ENCODE results near the gene FLNB. TPM values are rescaled to one million over a fixed set of nuclear protein-coding genes. Genes with fewer than 3 reads are reported as not detected.
A peak's percentile ranks its signal among the peaks of the same experiment; 100 is the strongest.

Gene FLNB
- polyA plus RNA-seq, 1 of the 3 experiments (the other 2 are of a cell fraction): 127 TPM

DNA sequence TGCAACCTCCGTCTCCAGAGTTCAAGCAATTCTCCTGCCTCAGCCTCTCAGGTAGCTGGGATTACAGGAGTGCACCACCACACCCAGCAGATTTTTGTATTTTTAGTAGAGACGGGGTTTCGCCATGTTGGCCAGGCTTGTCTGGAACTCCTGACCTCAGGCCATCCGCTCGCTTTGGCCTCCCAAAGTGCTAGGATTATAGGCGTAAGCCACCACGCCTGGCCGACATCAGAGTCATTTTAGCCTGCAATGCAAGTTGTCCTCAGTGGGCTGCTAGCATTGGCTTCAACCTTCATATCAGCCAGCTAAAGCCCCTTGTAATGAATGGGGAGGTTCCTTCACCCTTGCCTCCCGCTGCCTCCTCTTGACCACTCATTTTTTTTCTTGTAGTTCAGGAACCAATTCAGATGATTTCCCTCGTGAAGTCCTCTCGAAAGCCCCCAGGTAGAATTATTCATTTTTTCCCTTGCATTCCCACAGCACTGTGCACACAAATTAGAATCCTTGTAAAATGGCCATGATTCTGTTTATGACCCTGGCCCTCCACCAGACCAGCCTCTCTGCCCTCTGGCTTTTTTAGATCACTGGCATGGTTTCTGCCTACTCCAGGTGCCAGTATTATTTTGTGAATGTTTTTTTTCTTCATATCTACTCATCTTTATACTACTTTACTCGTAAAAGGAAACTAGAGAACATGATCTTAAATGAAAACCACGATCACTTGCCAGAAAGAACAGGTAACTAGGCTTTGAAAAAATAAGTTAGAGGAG, 29.1 kb downstream of the FLNB start:
- no peak overlapping the region for H3K9ac ChIP-seq
- H3K9me3 ChIP-seq: no peaks in the 10 kb centered on the region
- TF ChIP-seq TAF1 (IDR thresholded peaks at IDR 0.05; ENCODE audit: borderline replicate concordance, low read depth, low read length) (no peak), NFIC (IDR thresholded peaks at IDR 0.05; ENCODE audit: borderline replicate concordance) (no peak), SMC3 (IDR thresholded peaks at IDR 0.05; ENCODE audit: low read depth, low read length) (no peak), EZH2phosphoT487 (IDR thresholded peaks at IDR 0.05; ENCODE audit: borderline replicate concordance, low read depth) (no peak), YY1 (IDR thresholded peaks at IDR 0.05; ENCODE audit: low read depth) (no peak), TCF12 (IDR thresholded peaks at IDR 0.05) (no peak), RAD21 (IDR thresholded peaks at IDR 0.05; ENCODE audit: low read length) (no peak), RXRA (IDR thresholded peaks at IDR 0.05; ENCODE audit: borderline replicate concordance, low read depth) (no peak)
- TF ChIP-seq, protein P1, sequence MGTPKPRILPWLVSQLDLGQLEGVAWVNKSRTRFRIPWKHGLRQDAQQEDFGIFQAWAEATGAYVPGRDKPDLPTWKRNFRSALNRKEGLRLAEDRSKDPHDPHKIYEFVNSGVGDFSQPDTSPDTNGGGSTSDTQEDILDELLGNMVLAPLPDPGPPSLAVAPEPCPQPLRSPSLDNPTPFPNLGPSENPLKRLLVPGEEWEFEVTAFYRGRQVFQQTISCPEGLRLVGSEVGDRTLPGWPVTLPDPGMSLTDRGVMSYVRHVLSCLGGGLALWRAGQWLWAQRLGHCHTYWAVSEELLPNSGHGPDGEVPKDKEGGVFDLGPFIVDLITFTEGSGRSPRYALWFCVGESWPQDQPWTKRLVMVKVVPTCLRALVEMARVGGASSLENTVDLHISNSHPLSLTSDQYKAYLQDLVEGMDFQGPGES (IDR thresholded peaks at IDR 0.05; ENCODE audit: low read depth, low read length): no peak
- TF ChIP-seq, protein P2, sequence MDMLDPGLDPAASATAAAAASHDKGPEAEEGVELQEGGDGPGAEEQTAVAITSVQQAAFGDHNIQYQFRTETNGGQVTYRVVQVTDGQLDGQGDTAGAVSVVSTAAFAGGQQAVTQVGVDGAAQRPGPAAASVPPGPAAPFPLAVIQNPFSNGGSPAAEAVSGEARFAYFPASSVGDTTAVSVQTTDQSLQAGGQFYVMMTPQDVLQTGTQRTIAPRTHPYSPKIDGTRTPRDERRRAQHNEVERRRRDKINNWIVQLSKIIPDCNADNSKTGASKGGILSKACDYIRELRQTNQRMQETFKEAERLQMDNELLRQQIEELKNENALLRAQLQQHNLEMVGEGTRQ (IDR thresholded peaks at IDR 0.05; ENCODE audit: borderline replicate concordance, low read depth, low read length): no peak
- CTCF ChIA-PET: interaction anchor here (1.0 kb wide), 1 partner anchor 8 kb away, joined by 5 read pairs; no protein-coding TSS in a partner anchor
- no peaks in the 10 kb centered on the region for H3K27me3 ChIP-seq (ENCODE audit: insufficient read depth)
- peaks cover 57% of the 10 kb centered on the region for H4K20me1 ChIP-seq (ENCODE audit: insufficient read depth)
- WGBS (ENCODE audit: low lambda C conversion rate): 98% methylated on average over 13 of the region's 13 CpGs
- H3K4me2 ChIP-seq: no peak overlapping the region
- DNase-seq: no peak
- H3F3A ChIP-seq (replicated peaks; ENCODE audit: insufficient read depth): peaks cover 30% of the 10 kb centered on the region
- no peak overlapping the region for H3K4me3 ChIP-seq (ENCODE audit: low read depth in 2 of 2, low read length in 1 of 2)
- POLR2A ChIA-PET: no interaction called here
- no peak overlapping the region for H3K27ac ChIP-seq (ENCODE audit: low read depth in 2 of 2, low read length in 1 of 2)
- no peaks in the 10 kb centered on the region for H3K36me3 ChIP-seq (replicated peaks in 1 of 2; ENCODE audit: control insufficient read depth in 1 of 2, insufficient read depth in 2 of 2, low read length in 1 of 2)
- peaks cover 100% of the 10 kb centered on the region for H3K79me2 ChIP-seq (ENCODE audit: insufficient read depth)
- no peak overlapping the region for H2AFZ ChIP-seq (ENCODE audit: low read depth)
- peaks cover 22 to 25% of the 10 kb centered on the region in 2 experiments; a peak in 3 of 4 replicates for H3K4me1 ChIP-seq (ENCODE audit: control insufficient read depth in 1 of 2, insufficient read depth in 2 of 2, low read depth in 1 of 2, low read length in 1 of 2)
- H3K9me2 ChIP-seq: no peaks in the 10 kb centered on the region

DNA sequence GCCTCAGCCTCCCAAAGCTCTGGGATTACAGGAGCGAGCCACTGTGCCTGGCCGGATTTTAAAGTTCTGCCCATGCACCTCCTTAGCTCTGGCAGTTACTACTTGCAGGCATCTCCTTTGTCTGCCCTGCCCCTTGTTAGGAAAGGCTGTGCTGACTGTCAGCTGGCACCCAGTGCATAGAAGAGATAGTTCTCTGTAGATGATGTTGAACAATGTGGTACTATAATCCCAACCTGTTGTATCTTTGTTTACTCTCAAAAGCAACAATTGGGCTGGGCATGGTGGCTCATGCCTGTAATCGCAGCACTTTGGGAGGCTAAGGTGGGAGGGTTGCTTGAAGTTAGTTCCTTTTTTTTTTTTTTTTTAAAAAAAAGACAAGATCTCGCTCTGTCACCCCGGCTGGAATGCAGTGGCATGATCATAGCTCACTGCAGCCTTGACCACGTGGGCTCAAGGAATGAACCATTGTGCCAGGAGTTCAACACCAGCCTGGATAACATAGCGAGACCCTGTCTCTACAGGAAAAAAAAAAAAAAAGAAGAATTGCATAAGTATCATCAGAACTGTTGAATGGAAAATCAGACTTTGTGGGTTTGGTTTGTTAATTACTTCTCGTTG, 30.6 kb downstream of the FLNB start:
- Histone ChIP-seq H3K27ac (ENCODE audit: low read depth in 2 of 2, low read length in 1 of 2) (no peak overlapping the region), H3K4me2 (no peak overlapping the region; the same call in 1 of the 2 replicates), H4K20me1 (ENCODE audit: insufficient read depth) (peaks cover 49% of the 10 kb centered on the region), H3K4me1 (ENCODE audit: control insufficient read depth in 1 of 2, insufficient read depth in 2 of 2, low read depth in 1 of 2, low read length in 1 of 2) (peaks cover 26 to 32% of the 10 kb centered on the region in 2 experiments; a peak in 3 of 4 replicates), H3K4me3 (ENCODE audit: low read depth in 2 of 2, low read length in 1 of 2) (no peak overlapping the region), H3K36me3 (replicated peaks in 1 of 2; ENCODE audit: control insufficient read depth in 1 of 2, insufficient read depth in 2 of 2, low read length in 1 of 2) (no peaks in the 10 kb centered on the region), H3F3A (replicated peaks; ENCODE audit: insufficient read depth) (peaks cover 32% of the 10 kb centered on the region), H3K27me3 (ENCODE audit: insufficient read depth) (no peaks in the 10 kb centered on the region), H2AFZ (ENCODE audit: low read depth) (no peak overlapping the region), H3K79me2 (ENCODE audit: insufficient read depth) (peaks cover 100% of the 10 kb centered on the region), H3K9me2 (no peaks in the 10 kb centered on the region), H3K9me3 (no peaks in the 10 kb centered on the region), H3K9ac (no peak overlapping the region)
- TF ChIP-seq, protein P3, sequence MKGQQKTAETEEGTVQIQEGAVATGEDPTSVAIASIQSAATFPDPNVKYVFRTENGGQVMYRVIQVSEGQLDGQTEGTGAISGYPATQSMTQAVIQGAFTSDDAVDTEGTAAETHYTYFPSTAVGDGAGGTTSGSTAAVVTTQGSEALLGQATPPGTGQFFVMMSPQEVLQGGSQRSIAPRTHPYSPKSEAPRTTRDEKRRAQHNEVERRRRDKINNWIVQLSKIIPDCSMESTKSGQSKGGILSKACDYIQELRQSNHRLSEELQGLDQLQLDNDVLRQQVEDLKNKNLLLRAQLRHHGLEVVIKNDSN (IDR thresholded peaks at IDR 0.05; ENCODE audit: borderline replicate concordance, low read depth): peak; percentile 44; the same call in 1 of the 2 replicates
- no peak for TF ChIP-seq TEAD4 (IDR thresholded peaks at IDR 0.05; ENCODE audit: borderline replicate concordance, insufficient read depth)
- DNase-seq: no peak
- 80% methylated on average over 8 of the region's 8 CpGs for WGBS (ENCODE audit: low lambda C conversion rate)
- CTCF ChIA-PET: interaction anchor here (0.8 kb wide), 1 partner anchor 8 kb away, joined by 3 read pairs; no protein-coding TSS in a partner anchor
- POLR2A ChIA-PET: no interaction called here

Data from SK-N-SH (cell line).